Keratinocyte (primary cell): ENCODE measurements around the gene PRODH. TPM values are rescaled to one million over a fixed set of nuclear protein-coding genes. Genes with fewer than 3 reads are reported as not detected.
"Not testable (repeated sequence)": the region's sequence is repeated elsewhere in the genome, so short reads cannot be mapped to it uniquely, and the experiment has no call there.

Experiments
- DNase-seq: peaks from one replicate; pipeline ENCODE4 v3.0.0-alpha.2; 2011; ENCODE audit warnings: low read depth, missing footprints, low spot score
- FAIRE-seq: peaks from 2 replicates; lab custom pipeline; 2011; peaks lifted over from hg19 to GRCh38; lab: Jason Lieb, UNC
- H2AFZ ChIP-seq: 2 replicates; pipeline ENCODE4 v1.6.0; 2012; ENCODE audit warnings: low read length, control low read depth, inconsistent platforms; ENCODE audit not compliant: control insufficient read depth
- H3K27ac ChIP-seq: 2 replicates; pipeline ENCODE4 v1.5.1; 2011; ENCODE audit warnings: low read length; ENCODE audit not compliant: control insufficient read depth, insufficient read depth
- H3K27me3 ChIP-seq: 3 replicates; pipeline ENCODE4 v1.6.0; 2011; ENCODE audit warnings: low read length; ENCODE audit not compliant: control insufficient read depth, insufficient read depth; ENCODE audit errors: extremely low read depth
- H3K36me3 ChIP-seq, 2 experiments: 2 replicates in 1 of 2; 3 replicates in 1 of 2; pipeline ENCODE4 v1.5.1; 2011; ENCODE audit warnings: low read length in 2 of 2, mild to moderate bottlenecking in 1 of 2; ENCODE audit not compliant: control insufficient read depth in 2 of 2, insufficient read depth in 2 of 2; ENCODE audit errors: extremely low read depth in 1 of 2
- H3K4me1 ChIP-seq: 3 replicates; pipeline ENCODE4 v1.5.1; 2011; ENCODE audit warnings: low read length; ENCODE audit not compliant: control insufficient read depth, insufficient read depth; ENCODE audit errors: extremely low read depth
- H3K4me2 ChIP-seq: 3 replicates; pipeline ENCODE4 v1.6.0; 2011; ENCODE audit warnings: low read depth, low read length; ENCODE audit not compliant: control insufficient read depth, insufficient read depth; ENCODE audit errors: extremely low read depth
- H3K4me3 ChIP-seq, 3 experiments: fragments of 200-600 bp in 1 of 3; sonication (generic) in 1 of 3; 2 replicates in 2 of 3; 3 replicates in 1 of 3; pipeline ENCODE4 v1.5.1; 2011 to 2016; ENCODE audit warnings: low read length in 3 of 3, mild to moderate bottlenecking in 3 of 3, control low read depth in 2 of 3, inconsistent platforms in 1 of 3, low read depth in 1 of 3, mixed read lengths in 1 of 3, mixed run types in 1 of 3, moderate library complexity in 1 of 3; ENCODE audit not compliant: control insufficient read depth in 2 of 3, insufficient read depth in 2 of 3; ENCODE audit errors: extremely low read depth in 1 of 3
- H3K79me2 ChIP-seq: 2 replicates; pipeline ENCODE4 v1.6.0; 2012; ENCODE audit warnings: low read length; ENCODE audit not compliant: control insufficient read depth, insufficient read depth
- H3K9ac ChIP-seq: 3 replicates; pipeline ENCODE4 v1.6.0; 2011; ENCODE audit warnings: low read length; ENCODE audit not compliant: control insufficient read depth, insufficient read depth; ENCODE audit errors: extremely low read depth
- H3K9me1 ChIP-seq: 3 replicates; pipeline ENCODE4 v1.6.0; 2011; ENCODE audit warnings: low read length; ENCODE audit not compliant: control insufficient read depth, insufficient read depth; ENCODE audit errors: extremely low read depth
- H3K9me3 ChIP-seq: 2 replicates; pipeline ENCODE4 v1.5.1; 2012; ENCODE audit warnings: low read depth, low read length; ENCODE audit not compliant: control insufficient read depth
- H4K20me1 ChIP-seq: 3 replicates; pipeline ENCODE4 v1.6.0; 2011; ENCODE audit warnings: low read length; ENCODE audit not compliant: control insufficient read depth, insufficient read depth; ENCODE audit errors: extremely low read depth
- dilution Hi-C: fragments of 300-500 bp; cut with MboI; formaldehyde crosslinking; loops from one replicate; pipeline ENCODE4 v1.7.0; 2020; ENCODE audit warnings: low sequenced_read_pairs; ENCODE audit not compliant: extremely low pct_ligation_motif_present
- polyA plus RNA-seq, 5 experiments: library from polyadenylated mRNA; depleted of rRNA in 3 of 5; stranded (reverse) in 3 of 5; stranded (forward) in 1 of 5; unstranded in 1 of 5; fragments of >200 nt; gene quantifications; 1 replicate in 1 of 5; 2 replicates in 3 of 5; 3 replicates in 1 of 5; pipeline versions ENCODE4 v1.2.1 to v1.2.3, GENCODE V29; 2011 to 2012; ENCODE audit warnings: missing spikeins in 2 of 5, low read depth in 1 of 5, low replicate concordance in 1 of 5

Gene PRODH
- polyA plus RNA-seq, 1 donor (not counting 4 experiments of a cell fraction or from before 2014, with no cell fraction given), result 12.3 TPM

DNA sequence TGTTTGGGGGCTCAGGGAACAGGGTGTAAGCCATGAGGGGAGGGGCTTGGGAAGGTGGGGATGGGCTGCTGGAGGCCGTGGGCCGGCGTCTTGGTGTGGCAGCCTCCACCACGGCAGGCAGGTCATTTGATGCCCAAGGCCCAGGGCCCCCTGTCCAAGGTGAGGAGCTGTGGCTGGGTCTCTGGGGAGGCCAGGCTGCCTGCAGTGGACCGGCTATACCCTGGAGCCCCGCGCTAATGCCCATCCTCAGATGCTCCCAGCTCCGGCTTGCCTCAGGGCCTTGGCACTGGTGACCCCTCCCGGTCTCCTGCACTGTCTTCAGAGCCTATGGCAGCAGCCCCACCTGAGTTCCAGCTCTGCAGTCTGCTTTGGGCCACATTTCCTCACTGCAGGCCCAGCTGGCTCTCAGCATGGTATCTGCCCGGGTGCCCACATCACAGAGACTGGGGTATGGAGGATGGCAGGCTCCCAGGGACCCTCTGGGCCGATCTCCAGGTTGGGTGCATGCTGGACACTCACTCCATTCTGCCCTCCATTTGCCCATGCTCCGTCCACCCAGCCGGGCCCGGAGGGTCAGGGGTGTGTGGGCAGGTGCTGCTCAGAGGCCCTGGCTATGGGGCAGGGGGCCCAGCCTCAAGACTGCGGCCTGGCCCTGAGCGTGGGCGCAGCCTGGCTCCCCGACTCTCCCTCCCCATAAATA is 21.7 kb upstream of the PRODH start:
- DNase-seq, H3K4me3 ChIP-seq, H3K27ac ChIP-seq, H3K79me2 ChIP-seq, H3K36me3 ChIP-seq, H3K4me2 ChIP-seq, H3K9me1 ChIP-seq, H4K20me1 ChIP-seq, FAIRE-seq, dilution Hi-C loops, H2AFZ ChIP-seq, H3K4me1 ChIP-seq, H3K9me3 ChIP-seq, H3K27me3 ChIP-seq, H3K9ac ChIP-seq: not testable (repeated sequence)

DNA sequence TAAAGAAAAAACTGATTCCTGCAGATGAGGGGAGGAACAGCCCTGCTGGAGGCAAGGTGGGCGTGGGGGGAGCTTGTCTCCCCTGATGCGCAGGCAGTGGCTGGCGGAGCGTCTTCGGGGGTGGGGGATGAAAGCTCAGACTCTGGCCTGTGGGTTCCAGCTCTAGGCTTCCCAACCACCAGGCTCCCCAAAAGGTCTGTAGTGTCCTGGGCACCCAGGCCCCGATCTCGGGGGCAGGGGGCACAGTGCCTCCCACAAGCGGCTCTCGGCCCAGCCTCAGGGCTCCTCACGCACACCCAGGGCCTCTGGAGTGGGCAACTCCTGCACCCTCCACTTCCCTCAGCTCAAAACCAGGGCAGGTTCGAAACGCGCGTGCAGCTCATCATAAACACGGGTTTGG is 20.9 kb upstream of the PRODH start:
- H2AFZ ChIP-seq, dilution Hi-C loops, H3K27me3 ChIP-seq, H3K36me3 ChIP-seq, FAIRE-seq, H3K4me3 ChIP-seq, H3K27ac ChIP-seq, DNase-seq, H3K9me3 ChIP-seq, H4K20me1 ChIP-seq, H3K79me2 ChIP-seq, H3K9ac ChIP-seq, H3K4me1 ChIP-seq, H3K9me1 ChIP-seq, H3K4me2 ChIP-seq: not testable (repeated sequence)

DNA sequence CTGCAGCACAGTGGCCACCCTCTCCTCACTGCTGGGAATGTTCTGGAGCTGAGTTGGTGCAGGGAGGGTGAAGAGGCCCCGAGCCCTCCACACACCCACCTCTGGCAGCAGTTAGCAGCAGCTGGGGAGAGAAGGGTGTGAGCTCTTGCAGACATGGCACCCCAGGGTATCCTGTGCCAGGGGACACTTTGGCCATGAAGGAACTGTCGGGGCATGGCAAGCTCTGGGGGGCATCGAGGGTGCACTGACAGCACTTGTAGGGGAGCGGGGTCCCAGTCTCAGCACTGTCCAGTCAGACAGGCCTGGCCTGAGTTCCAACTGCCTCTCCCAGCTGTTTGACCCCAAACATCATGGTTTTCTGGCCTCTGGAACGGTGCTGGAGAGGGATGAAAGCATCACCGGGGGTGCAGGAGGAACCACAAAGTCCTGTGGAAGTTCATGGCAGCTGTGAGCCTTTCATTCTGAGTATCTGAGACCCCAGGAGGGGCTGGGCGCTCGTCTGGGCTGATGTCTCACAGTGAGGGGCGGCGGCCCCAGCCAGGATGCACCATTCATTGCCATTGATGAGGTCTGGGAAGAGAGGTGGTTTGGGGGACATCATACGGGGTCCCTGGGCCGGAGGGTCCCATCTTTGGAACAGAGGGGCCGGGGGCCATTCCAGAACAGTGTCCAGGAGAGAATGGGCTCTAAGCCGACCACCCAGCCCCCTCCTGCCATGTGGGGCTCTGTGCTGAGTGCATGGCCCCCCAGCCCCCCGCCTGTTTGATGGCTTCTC is 20.2 kb upstream of the PRODH start:
- H3K9me3 ChIP-seq, DNase-seq, H4K20me1 ChIP-seq, FAIRE-seq, H3K9me1 ChIP-seq, H3K4me3 ChIP-seq, H3K36me3 ChIP-seq, dilution Hi-C loops, H3K4me1 ChIP-seq, H3K4me2 ChIP-seq, H3K79me2 ChIP-seq, H3K27me3 ChIP-seq, H3K27ac ChIP-seq, H3K9ac ChIP-seq, H2AFZ ChIP-seq: not testable (repeated sequence)
